HG02870 (cell line): ENCODE results near the gene ACOT2.

ENCODE experiments used
- ATAC-seq: cut with Tn5 transposase; IDR thresholded peaks from one replicate; pipeline ENCODE4 v1.9.1; 2021; ENCODE audit warnings: mild to moderate bottlenecking, moderate library complexity; ENCODE audit not compliant: unreplicated experiment

ACOT2 gene

GRCh38 chr14:73612339-73613045, 43.5 kb downstream of the ACOT2 start, which contains the start of gene ACOT6:
ACOT6 (plus strand) TSS chr14:73612517; CDS start chr14:73612572, 55 bp downstream.
- ATAC-seq, result peak; percentile 83

GRCh38 chr14:73613046-73613383, 44.0 kb downstream of the ACOT2 start:
- peak; percentile 9 for ATAC-seq

- no peak for ATAC-seq
These were observed 44.5 kb downstream of the ACOT2 start for GRCh38 chr14:73613419-73613963.

GRCh38 chr14:73616831-73617230, 47.8 kb downstream of the ACOT2 start:
- ATAC-seq, result no peak

- ATAC-seq, result no peak
These were observed 50.5 kb downstream of the ACOT2 start for GRCh38 chr14:73619524-73619923.

GRCh38 chr14:73620268-73620667, 51.3 kb downstream of the ACOT2 start:
- ATAC-seq, result no peak

- ATAC-seq, result no peak
These were observed 54.6 kb downstream of the ACOT2 start for GRCh38 chr14:73623504-73624054.
